H9 (cell line): ENCODE data around the gene ZNF44. TPM values are rescaled to one million over a fixed set of nuclear protein-coding genes. Genes with fewer than 3 reads are reported as not detected.

Experiments
- DNase-seq: peaks from one replicate; pipeline ENCODE4 v3.0.0-alpha.2; 2017
- H2AFZ ChIP-seq: one replicate; pipeline ENCODE4 v1.6.1; 2013; ENCODE audit warnings: mild to moderate bottlenecking, low read length, control low read depth, moderate library complexity
- H2AK5ac ChIP-seq: 2 replicates; pipeline ENCODE4 v1.6.1; 2013; ENCODE audit warnings: low read length, control low read depth, mixed read lengths; ENCODE audit not compliant: insufficient read length
- H2BK120ac ChIP-seq: one replicate; pipeline ENCODE4 v1.6.1; 2013; ENCODE audit warnings: low read depth, mild to moderate bottlenecking, low read length, control low read depth, inconsistent platforms; ENCODE audit not compliant: poor library complexity, severe bottlenecking
- H2BK12ac ChIP-seq: 2 replicates; pipeline ENCODE4 v1.6.1; 2013; ENCODE audit warnings: low read length, control low read depth, mixed read lengths, low read depth; ENCODE audit not compliant: insufficient read length
- H2BK15ac ChIP-seq: 2 replicates; pipeline ENCODE4 v1.6.1; 2013; ENCODE audit warnings: low read depth, low read length, control low read depth
- H2BK20ac ChIP-seq: one replicate; pipeline ENCODE4 v1.6.1; 2013; ENCODE audit warnings: low read depth, mild to moderate bottlenecking, low read length, control low read depth, inconsistent platforms; ENCODE audit not compliant: poor library complexity, severe bottlenecking
- H2BK5ac ChIP-seq: 2 replicates; pipeline ENCODE4 v1.6.1; 2013; ENCODE audit warnings: low read length, control low read depth, mixed read lengths; ENCODE audit not compliant: insufficient read length
- H3K14ac ChIP-seq: 2 replicates; pipeline ENCODE4 v1.6.1; 2013; ENCODE audit warnings: low read length, control low read depth; ENCODE audit not compliant: insufficient read depth
- H3K18ac ChIP-seq: 2 replicates; pipeline ENCODE4 v1.6.1; 2013; ENCODE audit warnings: low read depth, mild to moderate bottlenecking, mixed read lengths, low read length, control low read depth; ENCODE audit not compliant: insufficient read length
- H3K23ac ChIP-seq: 2 replicates; pipeline ENCODE4 v1.6.1; 2013; ENCODE audit warnings: low read length, control low read depth, mixed read lengths, low read depth; ENCODE audit not compliant: insufficient read length
- H3K23me2 ChIP-seq: 2 replicates; pipeline ENCODE4 v1.6.1; 2013; ENCODE audit warnings: low read depth, mild to moderate bottlenecking, mixed read lengths, low read length, control low read depth; ENCODE audit not compliant: insufficient read length, poor library complexity, severe bottlenecking
- H3K27ac ChIP-seq: 2 replicates; pipeline ENCODE4 v1.5.1; 2013; ENCODE audit warnings: low read length, control low read depth, mixed read lengths, low read depth; ENCODE audit not compliant: insufficient read length
- H3K27me3 ChIP-seq: 2 replicates; pipeline ENCODE4 v1.6.1; 2013; ENCODE audit warnings: low read length, control low read depth, inconsistent platforms; ENCODE audit not compliant: insufficient read depth
- H3K4ac ChIP-seq: 2 replicates; pipeline ENCODE4 v1.6.1; 2013; ENCODE audit warnings: low read depth, mild to moderate bottlenecking, control low read depth, inconsistent platforms, low read length, moderate library complexity
- H3K4me1 ChIP-seq: 2 replicates; pipeline ENCODE4 v1.6.1; 2013; ENCODE audit warnings: low read length, control low read depth, inconsistent platforms; ENCODE audit not compliant: insufficient read depth
- H3K4me2 ChIP-seq: 2 replicates; pipeline ENCODE4 v1.6.1; 2013; ENCODE audit warnings: low read length, control low read depth, mixed read lengths; ENCODE audit not compliant: insufficient read length, insufficient read depth
- H3K56ac ChIP-seq: 2 replicates; pipeline ENCODE4 v1.6.1; 2013; ENCODE audit warnings: low read depth, mild to moderate bottlenecking, mixed read lengths, low read length, control low read depth; ENCODE audit not compliant: insufficient read length
- H3K79me1 ChIP-seq: 2 replicates; pipeline ENCODE4 v1.6.1; 2013; ENCODE audit warnings: low read depth, mild to moderate bottlenecking, moderate library complexity, low read length, control low read depth, inconsistent platforms; ENCODE audit not compliant: insufficient read depth, poor library complexity, severe bottlenecking
- H3K79me2 ChIP-seq: 2 replicates; pipeline ENCODE4 v1.6.1; 2013; ENCODE audit warnings: low read length, control low read depth, inconsistent platforms; ENCODE audit not compliant: insufficient read depth
- H3K9ac ChIP-seq: 2 replicates; pipeline ENCODE4 v1.6.1; 2013; ENCODE audit warnings: low read length, control low read depth, mixed read lengths; ENCODE audit not compliant: insufficient read length; ENCODE audit errors: extremely low read depth
- H3K9me3 ChIP-seq: one replicate; pipeline ENCODE4 v1.6.1; 2013; ENCODE audit warnings: low read depth, low read length, inconsistent platforms; ENCODE audit not compliant: control insufficient read depth
- H3T11ph ChIP-seq: one replicate; pipeline ENCODE4 v1.6.1; 2013; ENCODE audit warnings: mild to moderate bottlenecking, low read length, control low read depth, inconsistent platforms
- H4K20me1 ChIP-seq: one replicate; pipeline ENCODE4 v1.6.1; 2013; ENCODE audit not compliant: control insufficient read depth, insufficient read length, insufficient read depth
- H4K5ac ChIP-seq: 2 replicates; pipeline ENCODE4 v1.6.1; 2013; ENCODE audit warnings: low read depth, mild to moderate bottlenecking, mixed read lengths, low read length, control low read depth; ENCODE audit not compliant: insufficient read length
- H4K8ac ChIP-seq: replicated peaks from 2 replicates; pipeline ENCODE4 v1.6.1; 2013; ENCODE audit warnings: low read length, control low read depth, mixed read lengths, low read depth; ENCODE audit not compliant: insufficient read length
- H4K91ac ChIP-seq: 2 replicates; pipeline ENCODE4 v1.6.1; 2013; ENCODE audit warnings: low read depth, mild to moderate bottlenecking, moderate library complexity, mixed read lengths, low read length, control low read depth; ENCODE audit not compliant: insufficient read length
- H3K27ac Mint-ChIP-seq, 3 experiments: 2 replicates in 2 of 3; 3 replicates in 1 of 3; pipeline ENCODE4 v1.8.0; 2020 to 2021; ENCODE audit warnings: mixed read lengths in 3 of 3, mild to moderate bottlenecking in 1 of 3, moderate library complexity in 1 of 3
- H3K27me3 Mint-ChIP-seq: 2 replicates; pipeline ENCODE4 v1.8.0; 2021; ENCODE audit warnings: low read depth, mild to moderate bottlenecking, moderate library complexity, mixed read lengths
- H3K36me3 Mint-ChIP-seq, 3 experiments: 2 replicates in 2 of 3; 3 replicates in 1 of 3; pipeline ENCODE4 v1.8.0; 2020 to 2021; ENCODE audit warnings: low read depth in 3 of 3, mixed read lengths in 3 of 3; ENCODE audit not compliant: insufficient read depth in 1 of 3
- H3K4me1 Mint-ChIP-seq, 2 experiments: 2 replicates each; pipeline ENCODE4 v1.8.0; 2020; ENCODE audit warnings: mixed read lengths in 2 of 2
- H3K4me3 Mint-ChIP-seq, 2 experiments: 2 replicates in 1 of 2; 3 replicates in 1 of 2; pipeline ENCODE4 v1.8.0; 2020 to 2021; ENCODE audit warnings: mild to moderate bottlenecking in 2 of 2, mixed read lengths in 2 of 2, moderate library complexity in 1 of 2
- H3K9me3 Mint-ChIP-seq, 2 experiments: 2 replicates in 1 of 2; 3 replicates in 1 of 2; pipeline ENCODE4 v1.8.0; 2020; ENCODE audit warnings: mild to moderate bottlenecking in 2 of 2, mixed read lengths in 2 of 2, moderate library complexity in 1 of 2
- WGBS: extraction: QIAGEN DNeasy Blood & Tissue Kit; methylation state at CpG from one replicate; pipeline ENCODE4 v1.1.7; 2013; ENCODE audit warnings: missing lambda C conversion rate, low lambda C conversion rate, mixed read lengths; ENCODE audit not compliant: insufficient read length; ENCODE audit errors: extremely low coverage; 5-methylcytosine and 5-hydroxymethylcytosine counted together
- total RNA-seq: library from RNA; stranded (reverse); gene quantifications from 2 replicates; pipeline ENCODE4 v1.2.1, GENCODE V29; 2021
- TF ChIP-seq, protein P1 (sequence below): fragments of 200-600 bp; sonication (generic); conservative IDR thresholded peaks from 3 replicates; pipeline ENCODE4 v1.8.0; 2021; ENCODE audit warnings: antibody characterized with exemption, mild to moderate bottlenecking

Gene ZNF44
- total RNA-seq, 1 experiment from 2014 or later = 6.9 TPM

DNA sequence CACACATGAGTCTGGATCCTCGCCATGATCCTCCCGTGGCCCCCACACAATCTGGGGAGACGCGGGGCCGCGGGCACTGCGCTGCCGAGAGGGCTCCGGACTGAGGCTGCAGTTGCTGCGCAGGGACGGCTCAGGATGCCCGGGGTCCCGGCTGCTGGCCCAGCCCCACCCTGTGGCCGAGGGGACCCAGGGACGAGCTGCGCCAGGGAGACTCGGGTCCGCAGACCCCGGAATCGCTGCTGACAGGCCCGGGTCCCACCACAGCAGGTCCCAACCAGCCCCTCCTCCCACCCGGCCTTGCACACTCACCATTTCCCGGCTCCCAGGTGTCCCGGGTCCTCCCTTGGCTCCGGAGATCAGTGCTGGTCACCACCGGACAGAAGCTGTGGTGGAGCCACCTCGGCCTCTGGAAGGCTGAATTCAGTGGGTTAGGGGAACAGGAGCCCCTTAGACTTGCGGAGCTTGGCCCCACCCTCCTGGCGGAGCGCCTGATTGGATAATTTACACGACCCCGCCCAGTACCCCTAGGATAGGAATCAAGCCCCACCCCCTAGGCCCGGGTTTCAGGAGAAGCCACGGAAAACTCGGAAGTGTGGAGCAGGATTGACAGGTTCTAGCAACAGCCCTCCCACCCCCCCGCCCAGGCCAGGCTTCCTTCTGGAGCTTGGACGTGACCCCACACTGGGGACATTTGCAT, 57.4 kb downstream of the ZNF44 start:
- Histone ChIP-seq H4K8ac (no peak overlapping the region), H4K91ac (no peak overlapping the region), H2BK5ac (no peak overlapping the region), H3K4me1 (no peaks in the 10 kb centered on the region), H3K23me2 (no peaks in the 10 kb centered on the region), H3K56ac (no peak overlapping the region), H2BK20ac (no peak overlapping the region), H2AFZ (no peak overlapping the region), H3K4me2 (no peak overlapping the region), H2AK5ac (no peak overlapping the region), H2BK12ac (no peak overlapping the region), H3K4ac (no peak overlapping the region), H3K9ac (no peak overlapping the region), H3K9me3 (no peaks in the 10 kb centered on the region), H2BK15ac (no peak overlapping the region), H3K14ac (no peak overlapping the region; the same call in 1 of the 2 replicates), H3K27ac (no peak overlapping the region), H3T11ph (no peak overlapping the region), H4K5ac (no peak overlapping the region), H3K27me3 (no peaks in the 10 kb centered on the region), H4K20me1 (no peaks in the 10 kb centered on the region), H3K79me1 (no peaks in the 10 kb centered on the region), H3K23ac (no peak overlapping the region), H2BK120ac (no peak overlapping the region), H3K79me2 (no peaks in the 10 kb centered on the region), H3K18ac (no peak overlapping the region)
- peaks cover 1 to 20% (median 18%) of the 10 kb centered on the region in 3 experiments for H3K36me3 Mint-ChIP-seq
- H3K27ac Mint-ChIP-seq = no peak overlapping the region
- H3K4me3 Mint-ChIP-seq = no peak overlapping the region
- no peak for DNase-seq
- no CpG with 5 or more reads among the region's 37 CpGs for WGBS
- TF ChIP-seq, protein P1, sequence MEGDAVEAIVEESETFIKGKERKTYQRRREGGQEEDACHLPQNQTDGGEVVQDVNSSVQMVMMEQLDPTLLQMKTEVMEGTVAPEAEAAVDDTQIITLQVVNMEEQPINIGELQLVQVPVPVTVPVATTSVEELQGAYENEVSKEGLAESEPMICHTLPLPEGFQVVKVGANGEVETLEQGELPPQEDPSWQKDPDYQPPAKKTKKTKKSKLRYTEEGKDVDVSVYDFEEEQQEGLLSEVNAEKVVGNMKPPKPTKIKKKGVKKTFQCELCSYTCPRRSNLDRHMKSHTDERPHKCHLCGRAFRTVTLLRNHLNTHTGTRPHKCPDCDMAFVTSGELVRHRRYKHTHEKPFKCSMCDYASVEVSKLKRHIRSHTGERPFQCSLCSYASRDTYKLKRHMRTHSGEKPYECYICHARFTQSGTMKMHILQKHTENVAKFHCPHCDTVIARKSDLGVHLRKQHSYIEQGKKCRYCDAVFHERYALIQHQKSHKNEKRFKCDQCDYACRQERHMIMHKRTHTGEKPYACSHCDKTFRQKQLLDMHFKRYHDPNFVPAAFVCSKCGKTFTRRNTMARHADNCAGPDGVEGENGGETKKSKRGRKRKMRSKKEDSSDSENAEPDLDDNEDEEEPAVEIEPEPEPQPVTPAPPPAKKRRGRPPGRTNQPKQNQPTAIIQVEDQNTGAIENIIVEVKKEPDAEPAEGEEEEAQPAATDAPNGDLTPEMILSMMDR = no peak
- no peaks in the 10 kb centered on the region for H3K27me3 Mint-ChIP-seq
- peaks cover 0 to 8% of the 10 kb centered on the region in 2 experiments; a peak in 2 of 4 replicates for H3K4me1 Mint-ChIP-seq
- peaks cover 68 to 72% of the 10 kb centered on the region in 2 experiments for H3K9me3 Mint-ChIP-seq
